Esophagus muscularis mucosa (tissue), 4 donors: ENCODE measurements around the gene TOMT. TPM values are rescaled to one million over a fixed set of nuclear protein-coding genes. Genes with fewer than 3 reads are reported as not detected.
"Not testable (repeated sequence)": the region's sequence is repeated elsewhere in the genome, so short reads cannot be mapped to it uniquely, and the experiment has no call there.

Experiments
- DNase-seq: peaks from one replicate; pipeline ENCODE4 v3.0.0-alpha.2; 2017; ENCODE audit errors: extremely low spot score
- H3K27ac ChIP-seq, 4 donors: fragments of 200-600 bp; sonication (generic); replicated peaks in 1 of 4; 1 replicate in 3 of 4; 2 replicates in 1 of 4; pipeline ENCODE4 v1.5.1; 2016 to 2019; ENCODE audit warnings: mild to moderate bottlenecking in 1 of 4
- H3K27me3 ChIP-seq, 4 donors: fragments of 200-600 bp; sonication (generic); one replicate each; pipeline versions ENCODE4 v1.5.1 to v1.6.0; 2016 to 2019
- H3K36me3 ChIP-seq, 4 donors: fragments of 200-600 bp; sonication (generic); one replicate each; pipeline ENCODE4 v1.5.1; 2016 to 2019
- H3K4me1 ChIP-seq, 4 donors: fragments of 200-600 bp; sonication (generic); one replicate each; pipeline ENCODE4 v1.5.1; 2016 to 2019
- H3K4me3 ChIP-seq, 4 donors: fragments of 200-600 bp; sonication (generic); 1 replicate in 2 of 4; 2 replicates in 2 of 4; pipeline ENCODE4 v1.5.1; 2016 to 2019; ENCODE audit warnings: mild to moderate bottlenecking in 4 of 4, moderate library complexity in 1 of 4
- H3K9me3 ChIP-seq, 4 donors: fragments of 200-600 bp; sonication (generic); 1 replicate in 3 of 4; 2 replicates in 1 of 4; pipeline ENCODE4 v1.5.1; 2016 to 2019
- EP300 ChIP-seq: sonication (generic); formaldehyde crosslinking; IDR thresholded peaks from one replicate; pipeline ENCODE4 v1.6.1; 2017; ENCODE audit warnings: antibody characterized with exemption
- POLR2A ChIP-seq: fragments of 450-650 bp; IDR thresholded peaks from one replicate; pipeline ENCODE4 v1.6.1; 2017; ENCODE audit warnings: antibody characterized with exemption, moderate library complexity, mild to moderate bottlenecking, low read depth
- POLR2AphosphoS5 ChIP-seq, 2 donors: sonication (generic); formaldehyde crosslinking; IDR thresholded peaks; one replicate each; pipeline ENCODE4 v1.6.1; 2017; ENCODE audit warnings: antibody characterized with exemption in 2 of 2
- WGBS: methylation state at CpG from one replicate; pipeline ENCODE4 v1.1.5; 2018; 5-methylcytosine and 5-hydroxymethylcytosine counted together
- intact Hi-C: fragments of 100-400 bp; cut with DNase I; formaldehyde crosslinking; loops from one replicate; pipeline ENCODE4 v1.15.1; 2023
- total RNA-seq, 4 donors: library from RNA; depleted of rRNA; stranded (reverse); fragments of >200 nt; gene quantifications; one replicate each; pipeline versions ENCODE4 v1.1.0 to v1.2.1, GENCODE V29; 2016
- TF ChIP-seq, protein P1 (sequence below), 3 experiments: fragments of 200-600 bp in 2 of 3; fragments of 450-650 bp in 1 of 3; sonication (generic) in 2 of 3; IDR thresholded peaks; one replicate each; pipeline ENCODE4 v1.5.1; 2017 to 2019; ENCODE audit warnings: antibody characterized with exemption in 3 of 3, mild to moderate bottlenecking in 2 of 3, moderate library complexity in 1 of 3

Gene TOMT
- total RNA-seq, 4 donors from 2014 or later: not detected

DNA sequence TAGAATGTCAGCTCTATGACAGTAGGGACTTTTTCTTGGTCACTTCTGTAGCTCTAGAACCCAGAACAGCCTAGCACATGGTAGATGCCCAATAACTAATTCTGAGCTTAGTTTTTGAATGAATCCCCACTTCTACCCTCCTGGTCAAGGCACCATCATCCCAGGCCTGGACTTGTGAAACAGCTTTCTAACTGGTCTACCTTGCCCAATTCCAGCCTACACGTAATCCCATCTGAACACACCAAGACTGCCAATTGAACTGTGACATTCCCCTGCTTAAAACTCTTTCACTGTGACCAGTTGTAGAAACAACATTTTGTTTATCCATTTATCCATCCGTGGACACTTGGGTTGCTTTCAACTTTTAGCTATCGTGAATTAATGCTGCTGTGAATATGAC, 23.7 kb downstream of the TOMT start:
- intact Hi-C loops: no loop called here
- no peak overlapping the region for H3K4me3 ChIP-seq
- H3K9me3 ChIP-seq: no peaks in the 10 kb centered on the region
- peaks cover 0 to 4% (median 0%) of the 10 kb centered on the region in 4 donors for H3K27me3 ChIP-seq
- no peaks in the 10 kb centered on the region for H3K4me1 ChIP-seq
- no peak overlapping the region for H3K27ac ChIP-seq
- no peak for DNase-seq
- no peak for TF ChIP-seq POLR2AphosphoS5 (IDR thresholded peaks at IDR 0.05)
- TF ChIP-seq, protein P1, sequence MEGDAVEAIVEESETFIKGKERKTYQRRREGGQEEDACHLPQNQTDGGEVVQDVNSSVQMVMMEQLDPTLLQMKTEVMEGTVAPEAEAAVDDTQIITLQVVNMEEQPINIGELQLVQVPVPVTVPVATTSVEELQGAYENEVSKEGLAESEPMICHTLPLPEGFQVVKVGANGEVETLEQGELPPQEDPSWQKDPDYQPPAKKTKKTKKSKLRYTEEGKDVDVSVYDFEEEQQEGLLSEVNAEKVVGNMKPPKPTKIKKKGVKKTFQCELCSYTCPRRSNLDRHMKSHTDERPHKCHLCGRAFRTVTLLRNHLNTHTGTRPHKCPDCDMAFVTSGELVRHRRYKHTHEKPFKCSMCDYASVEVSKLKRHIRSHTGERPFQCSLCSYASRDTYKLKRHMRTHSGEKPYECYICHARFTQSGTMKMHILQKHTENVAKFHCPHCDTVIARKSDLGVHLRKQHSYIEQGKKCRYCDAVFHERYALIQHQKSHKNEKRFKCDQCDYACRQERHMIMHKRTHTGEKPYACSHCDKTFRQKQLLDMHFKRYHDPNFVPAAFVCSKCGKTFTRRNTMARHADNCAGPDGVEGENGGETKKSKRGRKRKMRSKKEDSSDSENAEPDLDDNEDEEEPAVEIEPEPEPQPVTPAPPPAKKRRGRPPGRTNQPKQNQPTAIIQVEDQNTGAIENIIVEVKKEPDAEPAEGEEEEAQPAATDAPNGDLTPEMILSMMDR (IDR thresholded peaks at IDR 0.05): no peak
- TF ChIP-seq EP300: no peak
- TF ChIP-seq POLR2A: no peak
- no peaks in the 10 kb centered on the region for H3K36me3 ChIP-seq
- WGBS: 87% methylated on average over 3 of the region's 3 CpGs

DNA sequence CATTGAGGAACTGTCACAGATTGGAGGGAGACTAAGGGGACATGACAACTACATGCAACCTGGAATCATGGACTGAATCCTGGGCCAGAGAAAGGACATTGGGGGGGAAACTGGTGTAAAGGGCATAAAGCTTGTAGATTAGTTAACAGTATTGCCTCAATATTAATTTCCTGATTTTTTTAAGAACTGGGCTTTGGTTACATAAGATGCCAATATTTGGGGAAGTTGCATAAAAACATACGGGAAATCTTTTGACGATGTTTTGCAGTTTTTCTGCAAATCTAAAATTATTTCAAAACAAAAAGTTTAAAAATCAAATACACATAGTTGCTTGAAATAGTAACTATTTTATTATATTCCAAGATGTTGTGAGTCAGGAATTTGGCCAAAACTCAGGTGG, 26.9 kb downstream of the TOMT start:
- Histone ChIP-seq H3K4me1 (no peaks in the 10 kb centered on the region), H3K36me3 (no peaks in the 10 kb centered on the region), H3K27ac (no peak overlapping the region), H3K9me3 (no peaks in the 10 kb centered on the region), H3K4me3 (no peak overlapping the region), H3K27me3 (peaks cover 0 to 7% (median 0%) of the 10 kb centered on the region in 4 donors)
- intact Hi-C loops: no loop called here
- TF ChIP-seq EP300 (no peak), POLR2AphosphoS5 (IDR thresholded peaks at IDR 0.05) (no peak), POLR2A (no peak)
- TF ChIP-seq, protein P1 (IDR thresholded peaks at IDR 0.05): no peak
- no peak for DNase-seq
- WGBS: 76% methylated on average over 2 of the region's 2 CpGs

- DNase-seq, H3K36me3 ChIP-seq, H3K27ac ChIP-seq, intact Hi-C loops, H3K9me3 ChIP-seq, H3K27me3 ChIP-seq, H3K4me1 ChIP-seq, H3K4me3 ChIP-seq: not testable (repeated sequence)
- WGBS: 94% methylated on average over 4 of the region's 4 CpGs
Observed at GRCh38 chr11:72135473-72135872, 29.7 kb downstream of the TOMT start, which contains the start of gene FOLR3. FOLR3 (plus strand) TSS chr11:72135725; CDS start chr11:72135953, 228 bp downstream.

DNA sequence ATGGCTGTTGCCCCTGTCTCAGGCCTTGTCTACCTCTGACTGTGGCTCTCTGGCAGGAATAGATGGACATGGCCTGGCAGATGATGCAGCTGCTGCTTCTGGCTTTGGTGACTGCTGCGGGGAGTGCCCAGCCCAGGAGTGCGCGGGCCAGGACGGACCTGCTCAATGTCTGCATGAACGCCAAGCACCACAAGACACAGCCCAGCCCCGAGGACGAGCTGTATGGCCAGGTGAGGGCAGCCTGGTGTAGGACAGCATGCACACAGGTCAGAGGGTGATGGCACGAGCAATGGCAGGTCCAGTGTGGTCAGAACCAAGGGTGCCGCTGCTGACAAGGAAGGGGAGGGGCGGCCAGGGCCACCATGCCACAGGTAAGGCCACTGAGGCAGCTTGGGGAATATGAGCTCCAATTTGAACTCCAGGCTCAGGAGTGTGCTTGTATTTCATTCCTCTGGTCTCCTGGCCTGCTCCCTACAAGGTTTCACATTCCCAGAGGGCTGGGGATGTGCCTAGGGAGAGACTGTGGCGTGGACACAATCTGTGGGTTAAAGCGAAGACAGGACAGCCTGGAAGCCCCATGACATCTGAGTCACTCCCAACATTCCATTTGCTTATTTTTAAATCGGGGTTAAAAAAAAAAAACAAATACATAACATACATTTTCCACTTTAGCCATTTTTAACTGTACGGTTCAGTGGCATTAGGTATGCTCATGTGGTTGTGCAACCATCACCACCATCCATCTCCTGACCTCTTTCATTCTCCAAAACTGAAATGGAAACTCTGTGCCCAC, 30.4 kb downstream of the TOMT start:
- WGBS: 77% methylated on average over 10 of the region's 14 CpGs
- no peak overlapping the region for H3K4me3 ChIP-seq
- no peaks in the 10 kb centered on the region for H3K9me3 ChIP-seq
- TF ChIP-seq POLR2A (no peak), POLR2AphosphoS5 (IDR thresholded peaks at IDR 0.05) (no peak), EP300 (no peak)
- TF ChIP-seq, protein P1 (IDR thresholded peaks at IDR 0.05): no peak
- intact Hi-C loops: no loop called here
- H3K4me1 ChIP-seq: no peaks in the 10 kb centered on the region
- no peaks in the 10 kb centered on the region for H3K36me3 ChIP-seq
- peaks cover 0 to 4% (median 0%) of the 10 kb centered on the region in 4 donors for H3K27me3 ChIP-seq
- no peak overlapping the region for H3K27ac ChIP-seq
- no peak for DNase-seq

DNA sequence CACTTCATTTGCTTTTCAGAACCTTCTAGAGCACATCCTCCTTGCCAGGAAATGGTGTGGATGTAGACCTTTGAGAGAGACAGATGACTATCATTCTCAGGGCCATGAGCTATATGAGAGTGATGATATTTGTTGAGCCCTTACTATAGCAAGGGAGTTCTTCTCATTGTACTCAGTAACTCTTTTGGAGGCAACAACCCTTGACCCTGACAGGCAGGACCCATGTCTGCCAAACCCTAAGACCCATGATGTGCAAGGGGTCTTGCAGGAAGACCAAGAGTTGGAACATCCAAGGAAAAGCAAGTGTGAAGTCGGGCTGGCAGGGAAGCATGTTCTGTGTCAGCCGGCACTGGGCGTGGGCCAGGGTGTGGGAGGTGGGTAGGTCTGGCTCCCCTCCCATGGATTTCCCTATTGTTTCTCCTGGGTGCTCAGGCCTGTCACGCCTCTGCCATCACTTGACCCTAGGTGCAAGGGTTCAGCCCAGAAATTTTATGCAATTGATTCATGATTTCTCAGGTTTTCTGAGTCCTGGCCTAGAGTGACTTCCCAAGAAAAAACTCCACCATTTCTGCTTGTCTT, 31.0 kb downstream of the TOMT start:
- Histone ChIP-seq H3K9me3 (no peaks in the 10 kb centered on the region), H3K27me3 (peaks cover 0 to 4% (median 0%) of the 10 kb centered on the region in 4 donors), H3K36me3 (no peaks in the 10 kb centered on the region), H3K27ac (no peak overlapping the region), H3K4me3 (no peak overlapping the region), H3K4me1 (no peaks in the 10 kb centered on the region)
- no peak for DNase-seq
- WGBS: 88% methylated on average over 4 of the region's 4 CpGs
- intact Hi-C loops: no loop called here
- TF ChIP-seq EP300 (no peak), POLR2AphosphoS5 (IDR thresholded peaks at IDR 0.05) (no peak), POLR2A (no peak)
- TF ChIP-seq, protein P1 (IDR thresholded peaks at IDR 0.05): no peak
